ENCODE results near the gene OR2T6.

DNA sequence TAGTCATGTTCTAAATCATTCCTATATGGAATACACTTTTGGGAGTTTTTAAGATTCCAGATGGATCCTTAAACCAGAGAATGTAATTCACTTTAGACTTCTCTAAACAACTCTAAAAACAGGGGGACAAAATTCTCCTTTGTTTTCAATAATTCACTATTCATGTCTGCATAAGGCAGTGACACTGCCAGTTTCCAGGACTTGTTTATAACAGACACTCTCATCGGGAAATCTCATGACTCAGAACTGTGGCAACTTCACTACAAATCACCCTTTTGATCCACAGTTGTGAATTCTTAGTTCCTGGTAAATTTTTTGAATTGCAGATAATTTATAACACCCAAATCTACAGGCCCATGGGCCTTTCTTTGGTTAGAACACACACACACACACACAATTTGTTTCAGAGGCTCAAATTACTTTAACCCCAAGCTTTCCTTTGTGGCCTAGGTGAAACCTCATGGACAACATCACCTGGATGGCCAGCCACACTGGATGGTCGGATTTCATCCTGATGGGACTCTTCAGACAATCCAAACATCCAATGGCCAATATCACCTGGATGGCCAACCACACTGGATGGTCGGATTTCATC lies 14.3 kb upstream of the OR2T6 start, which contains the start of gene OR2T4:
- TF ChIP-seq, protein P1, sequence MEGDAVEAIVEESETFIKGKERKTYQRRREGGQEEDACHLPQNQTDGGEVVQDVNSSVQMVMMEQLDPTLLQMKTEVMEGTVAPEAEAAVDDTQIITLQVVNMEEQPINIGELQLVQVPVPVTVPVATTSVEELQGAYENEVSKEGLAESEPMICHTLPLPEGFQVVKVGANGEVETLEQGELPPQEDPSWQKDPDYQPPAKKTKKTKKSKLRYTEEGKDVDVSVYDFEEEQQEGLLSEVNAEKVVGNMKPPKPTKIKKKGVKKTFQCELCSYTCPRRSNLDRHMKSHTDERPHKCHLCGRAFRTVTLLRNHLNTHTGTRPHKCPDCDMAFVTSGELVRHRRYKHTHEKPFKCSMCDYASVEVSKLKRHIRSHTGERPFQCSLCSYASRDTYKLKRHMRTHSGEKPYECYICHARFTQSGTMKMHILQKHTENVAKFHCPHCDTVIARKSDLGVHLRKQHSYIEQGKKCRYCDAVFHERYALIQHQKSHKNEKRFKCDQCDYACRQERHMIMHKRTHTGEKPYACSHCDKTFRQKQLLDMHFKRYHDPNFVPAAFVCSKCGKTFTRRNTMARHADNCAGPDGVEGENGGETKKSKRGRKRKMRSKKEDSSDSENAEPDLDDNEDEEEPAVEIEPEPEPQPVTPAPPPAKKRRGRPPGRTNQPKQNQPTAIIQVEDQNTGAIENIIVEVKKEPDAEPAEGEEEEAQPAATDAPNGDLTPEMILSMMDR (IDR thresholded peaks at IDR 0.05 in 4 of 5, conservative IDR thresholded peaks at IDR 0.05 in 1 of 5) = no peak
- no peak for TF ChIP-seq POLR2A (IDR thresholded peaks at IDR 0.05)

Measured in gastrocnemius medialis (tissue), 4 donors.